Lower leg skin (tissue), 4 donors: ENCODE measurements around the gene KLRB1. TPM values are rescaled to one million over a fixed set of nuclear protein-coding genes. Genes with fewer than 3 reads are reported as not detected.
"Not testable (repeated sequence)": the region's sequence is repeated elsewhere in the genome, so short reads cannot be mapped to it uniquely, and the experiment has no call there.

Experiments used
- DNase-seq, 2 donors: peaks; one replicate each; pipeline ENCODE4 v3.0.0-alpha.2; 2019; ENCODE audit warnings: low spot score in 2 of 2
- H3K4me3 ChIP-seq: fragments of 200-600 bp; sonication (generic); 2 replicates; pipeline ENCODE4 v1.5.1; 2017; ENCODE audit warnings: mild to moderate bottlenecking, low read depth; ENCODE audit not compliant: poor library complexity, severe bottlenecking
- POLR2A ChIP-seq, 2 donors: fragments of 450-650 bp; IDR thresholded peaks; one replicate each; pipeline ENCODE4 v1.6.1; 2016 to 2017; ENCODE audit warnings: antibody characterized with exemption in 2 of 2, mild to moderate bottlenecking in 1 of 2, moderate library complexity in 1 of 2
- WGBS, 2 donors: methylation state at CpG; one replicate each; pipeline ENCODE4 v1.1.5; 2018; 5-methylcytosine and 5-hydroxymethylcytosine counted together
- intact Hi-C: fragments of 100-400 bp; cut with DNase I; formaldehyde crosslinking; loops from one replicate; pipeline ENCODE4 v1.15.0; 2023; ENCODE audit warnings: low total_unique reads
- total RNA-seq, 4 donors: library from RNA; depleted of rRNA; stranded (reverse); fragments of >200 nt; gene quantifications; one replicate each; pipeline ENCODE4 v1.1.0, GENCODE V29; 2016
- TF ChIP-seq, protein P1 (sequence below), 3 donors: fragments of 450-650 bp; IDR thresholded peaks; one replicate each; pipeline ENCODE4 v1.5.1; 2016; ENCODE audit warnings: antibody characterized with exemption in 3 of 3, mild to moderate bottlenecking in 3 of 3, moderate library complexity in 2 of 3

Gene KLRB1
- total RNA-seq, 4 donors from 2014 or later, result 0.22 to 0.63 (median 0.42) TPM; not detected in 1

DNA sequence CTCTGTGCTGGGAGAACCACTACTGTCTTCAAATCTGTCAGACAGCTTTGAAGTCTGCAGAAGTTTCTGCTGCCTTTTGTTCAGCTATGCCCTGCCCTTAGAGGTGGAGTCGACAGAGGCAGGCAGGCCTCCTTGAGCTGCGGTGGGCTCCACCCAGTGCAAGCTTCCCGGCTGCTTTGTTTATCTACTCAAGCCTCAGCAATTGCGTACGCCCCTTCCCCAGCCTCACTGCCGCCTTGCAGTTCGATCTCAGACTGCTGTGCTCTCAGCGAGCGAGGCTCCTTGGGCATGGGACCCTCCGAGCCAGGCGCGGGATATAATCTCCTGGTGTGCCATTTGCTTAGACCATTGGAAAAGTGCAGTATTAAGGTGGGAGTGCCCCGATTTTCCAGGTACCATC is 25.1 kb upstream of the KLRB1 start:
- intact Hi-C loops, result no loop called here

DNA sequence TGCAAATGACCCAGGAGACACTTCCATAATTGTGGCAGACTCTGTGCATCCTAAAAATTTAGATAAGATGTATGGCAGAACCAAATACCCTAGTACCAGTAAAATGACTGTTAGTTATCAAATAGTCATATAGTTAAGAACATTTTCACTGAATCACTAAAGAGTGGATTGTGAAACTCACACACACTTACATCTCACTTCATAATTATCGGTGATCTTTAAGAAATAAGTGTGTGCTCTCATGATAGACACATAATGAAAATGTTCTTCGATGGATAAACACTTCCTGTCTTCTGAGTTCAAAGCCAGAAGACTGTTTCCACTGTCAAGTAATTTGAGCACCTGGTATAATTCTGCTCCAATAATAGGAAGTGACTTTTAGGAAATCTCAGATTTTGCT is 19.1 kb upstream of the KLRB1 start:
- no peak overlapping the region for H3K4me3 ChIP-seq
- WGBS, 2 donors, result 74% methylated on average over 2 of the region's 2 CpGs
- intact Hi-C loops, result no loop called here
- no peak for TF ChIP-seq POLR2A (IDR thresholded peaks at IDR 0.05)
- TF ChIP-seq, protein P1, sequence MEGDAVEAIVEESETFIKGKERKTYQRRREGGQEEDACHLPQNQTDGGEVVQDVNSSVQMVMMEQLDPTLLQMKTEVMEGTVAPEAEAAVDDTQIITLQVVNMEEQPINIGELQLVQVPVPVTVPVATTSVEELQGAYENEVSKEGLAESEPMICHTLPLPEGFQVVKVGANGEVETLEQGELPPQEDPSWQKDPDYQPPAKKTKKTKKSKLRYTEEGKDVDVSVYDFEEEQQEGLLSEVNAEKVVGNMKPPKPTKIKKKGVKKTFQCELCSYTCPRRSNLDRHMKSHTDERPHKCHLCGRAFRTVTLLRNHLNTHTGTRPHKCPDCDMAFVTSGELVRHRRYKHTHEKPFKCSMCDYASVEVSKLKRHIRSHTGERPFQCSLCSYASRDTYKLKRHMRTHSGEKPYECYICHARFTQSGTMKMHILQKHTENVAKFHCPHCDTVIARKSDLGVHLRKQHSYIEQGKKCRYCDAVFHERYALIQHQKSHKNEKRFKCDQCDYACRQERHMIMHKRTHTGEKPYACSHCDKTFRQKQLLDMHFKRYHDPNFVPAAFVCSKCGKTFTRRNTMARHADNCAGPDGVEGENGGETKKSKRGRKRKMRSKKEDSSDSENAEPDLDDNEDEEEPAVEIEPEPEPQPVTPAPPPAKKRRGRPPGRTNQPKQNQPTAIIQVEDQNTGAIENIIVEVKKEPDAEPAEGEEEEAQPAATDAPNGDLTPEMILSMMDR (IDR thresholded peaks at IDR 0.05), result no peak
- no peak for DNase-seq

More for the DNA sequence above, 25.1 kb upstream of the KLRB1 start:
- H3K4me3 ChIP-seq, result no peak overlapping the region
- DNase-seq, result no peak
- WGBS, 2 donors, result 97 to 99% methylated on average over 13 of the region's 13 CpGs
- TF ChIP-seq, protein P1 (IDR thresholded peaks at IDR 0.05), result no peak
- TF ChIP-seq POLR2A (IDR thresholded peaks at IDR 0.05), result no peak

DNA sequence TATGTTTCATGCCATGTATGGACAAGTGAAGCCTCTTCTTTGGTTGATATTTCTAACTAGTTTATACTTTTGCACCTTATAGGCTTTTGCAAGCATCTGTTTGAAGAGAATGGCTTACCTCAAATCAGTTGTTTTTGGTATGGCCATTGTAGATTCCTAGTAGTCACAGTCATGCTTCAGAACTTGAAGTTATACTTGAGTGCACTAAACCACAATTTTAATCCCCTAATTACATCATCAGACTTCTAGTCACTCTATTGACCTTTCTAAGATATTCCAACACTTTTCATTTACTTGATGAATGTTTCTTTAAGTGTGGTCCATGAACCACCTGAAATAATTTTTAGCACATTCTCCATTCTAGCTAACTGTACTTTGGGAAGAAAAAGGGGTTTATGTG is 18.6 kb upstream of the KLRB1 start:
- intact Hi-C loops, result no loop called here
- TF ChIP-seq, protein P1 (IDR thresholded peaks at IDR 0.05), result no peak
- no peak for TF ChIP-seq POLR2A (IDR thresholded peaks at IDR 0.05)
- H3K4me3 ChIP-seq, result no peak overlapping the region
- no peak for DNase-seq

DNA sequence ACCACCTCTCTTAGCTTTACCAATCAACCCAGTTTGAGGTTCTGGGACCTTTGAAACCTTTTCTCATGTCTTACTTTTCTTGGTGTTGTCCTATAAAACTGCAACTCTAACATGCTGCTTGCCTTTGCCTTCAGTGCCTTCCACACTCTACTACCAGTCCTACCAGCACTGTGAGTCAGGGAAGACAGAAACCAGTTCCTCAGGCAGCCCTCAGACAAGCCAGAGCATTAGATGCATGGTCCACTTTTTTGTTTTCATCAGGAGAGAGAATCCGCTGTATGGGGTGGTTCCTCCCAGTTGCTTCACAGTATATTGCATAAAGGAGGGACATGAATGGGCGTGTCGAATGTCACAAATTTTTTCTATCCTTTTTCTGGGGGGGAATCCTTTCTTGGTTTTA is 17.3 kb upstream of the KLRB1 start:
- no peak overlapping the region for H3K4me3 ChIP-seq
- DNase-seq, result no peak
- intact Hi-C loops, result no loop called here
- 84 to 92% methylated on average over 3 of the region's 3 CpGs for WGBS, 2 donors
- TF ChIP-seq POLR2A (IDR thresholded peaks at IDR 0.05), result no peak
- TF ChIP-seq, protein P1 (IDR thresholded peaks at IDR 0.05), result no peak

DNA sequence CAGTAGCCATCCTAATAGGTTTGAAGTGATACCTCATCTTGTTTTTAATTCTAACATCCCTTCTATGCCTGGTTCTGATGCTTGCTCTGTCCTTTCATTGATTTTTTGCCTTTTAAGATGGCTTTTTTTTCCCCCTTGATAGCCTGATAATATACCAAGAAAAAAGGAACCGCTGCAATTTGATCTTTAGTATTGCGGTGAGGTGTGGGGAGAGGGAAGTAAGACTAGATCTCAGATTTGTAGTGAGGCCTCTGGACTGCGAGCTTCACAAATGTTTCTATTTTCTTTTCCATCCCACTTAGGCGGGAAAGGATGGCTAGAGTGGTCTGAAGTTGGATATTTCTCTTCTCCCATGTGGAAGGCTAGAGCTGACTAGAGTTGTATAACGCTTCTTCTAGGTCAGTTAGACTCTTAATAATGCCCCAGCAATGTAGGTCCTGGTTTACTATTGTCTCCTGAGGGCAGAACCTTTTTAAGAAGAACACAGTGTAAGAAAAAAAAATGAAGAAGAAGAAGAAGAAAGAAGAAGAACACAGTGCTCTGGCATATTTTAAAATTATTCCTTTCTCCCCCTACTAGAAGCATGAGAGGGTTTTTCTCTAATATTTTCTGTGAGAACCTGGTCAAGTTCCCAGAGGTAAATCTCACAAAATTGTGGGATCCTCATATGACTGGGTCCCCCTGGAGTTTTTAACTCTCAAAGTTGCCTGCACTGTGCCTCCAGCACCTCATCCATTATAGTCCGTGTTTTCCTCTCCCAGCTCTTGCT is 11.9 kb upstream of the KLRB1 start:
- TF ChIP-seq, protein P1 (IDR thresholded peaks at IDR 0.05), result no peak
- no peak for TF ChIP-seq POLR2A (IDR thresholded peaks at IDR 0.05)
- DNase-seq, result no peak
- WGBS, 2 donors, result 87 to 90% methylated on average over 6 of the region's 6 CpGs
- H3K4me3 ChIP-seq, result no peak overlapping the region
- intact Hi-C loops, result no loop called here

DNA sequence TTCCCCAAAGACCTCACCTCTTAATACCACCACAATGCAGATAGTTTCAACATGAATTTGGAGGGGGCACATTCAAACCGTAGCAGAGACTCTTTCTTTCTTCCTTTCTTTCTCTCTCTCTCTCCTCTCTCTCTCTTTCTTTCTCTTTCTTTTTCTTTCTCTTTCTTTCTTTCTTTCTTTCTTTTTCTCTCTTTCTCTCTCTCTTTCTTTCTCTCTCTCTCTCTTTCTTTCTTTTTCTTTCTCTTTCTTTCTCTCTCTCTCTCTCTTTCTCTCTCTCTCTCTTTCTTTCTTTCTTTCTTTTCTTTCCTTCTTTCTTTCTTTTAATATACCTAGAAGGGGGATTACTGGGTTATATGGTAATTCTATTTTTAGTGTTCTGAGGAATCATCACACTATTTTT is 11.2 kb upstream of the KLRB1 start:
- intact Hi-C loops, H3K4me3 ChIP-seq, DNase-seq: not testable (repeated sequence)
- WGBS, 2 donors, result 95 to 97% methylated on average over 1 of the region's 1 CpG
